K562 (cell line): ENCODE results near the gene ZKSCAN5. TPM values are rescaled to one million over a fixed set of nuclear protein-coding genes. Genes with fewer than 3 reads are reported as not detected.
A peak's percentile ranks its signal among the peaks of the same experiment; 100 is the strongest.

ENCODE experiments used
- BRD9 ChIP-seq: fragments of 450-650 bp; IDR thresholded peaks from 2 replicates; pipeline ENCODE4 v1.6.1; 2018; ENCODE audit warnings: low read depth; ENCODE audit not compliant: partially characterized antibody
- CEBPZ ChIP-seq: fragments of 150-350 bp; IDR thresholded peaks from 2 replicates; pipeline ENCODE4 v1.6.1; 2014; ENCODE audit warnings: low read depth, mild to moderate bottlenecking, low read length, borderline replicate concordance
- E2F5 ChIP-seq: sonication (generic); formaldehyde crosslinking; IDR thresholded peaks from 2 replicates; pipeline ENCODE4 v1.8.0; 2022; ENCODE audit warnings: mild to moderate bottlenecking, missing genetic modification reagents
- ETS2 ChIP-seq: IDR thresholded peaks from 2 replicates; pipeline ENCODE4 v1.6.1; 2016; ENCODE audit warnings: borderline replicate concordance, missing genetic modification characterization, mild to moderate bottlenecking, moderate library complexity, missing compliant biosample characterization; ENCODE audit not compliant: poor library complexity, severe bottlenecking
- GTF2A2 ChIP-seq: IDR thresholded peaks from 2 replicates; pipeline ENCODE4 v1.6.1; 2016; ENCODE audit warnings: mild to moderate bottlenecking, missing genetic modification characterization, missing compliant biosample characterization
- HLTF ChIP-seq: fragments of 450-650 bp; IDR thresholded peaks from 2 replicates; pipeline ENCODE4 v1.6.1; 2016
- MXD1 ChIP-seq: fragments of 250-450 bp; sonication (Bioruptor Pico); IDR thresholded peaks from 2 replicates; pipeline ENCODE4 v1.8.0; 2021; ENCODE audit warnings: borderline replicate concordance, mild to moderate bottlenecking, moderate library complexity; ENCODE audit not compliant: poor library complexity, severe bottlenecking
- NEUROD1 ChIP-seq: fragments of 150-350 bp; IDR thresholded peaks from 2 replicates; pipeline ENCODE4 v1.6.1; 2014; ENCODE audit warnings: borderline replicate concordance, low read length, low read depth; ENCODE audit not compliant: partially characterized antibody
- NKRF ChIP-seq: fragments of 450-650 bp; IDR thresholded peaks from 2 replicates; pipeline ENCODE4 v1.6.1; 2016; ENCODE audit warnings: borderline replicate concordance
- POU5F1 ChIP-seq: fragments of 150-350 bp; IDR thresholded peaks from 2 replicates; pipeline ENCODE4 v1.6.1; 2014; ENCODE audit warnings: borderline replicate concordance, low read length, low read depth, mild to moderate bottlenecking; ENCODE audit not compliant: partially characterized antibody
- RBM15 ChIP-seq: fragments of 200-400 bp; formaldehyde crosslinking; IDR thresholded peaks from 2 replicates; pipeline ENCODE4 v1.6.1; 2018; ENCODE audit warnings: mild to moderate bottlenecking, low read length, moderate library complexity; ENCODE audit not compliant: insufficient read depth
- SIN3A ChIP-seq, 2 experiments: fragments of 150-350 bp in 1 of 2; IDR thresholded peaks; 2 replicates each; pipeline ENCODE4 v1.6.1; 2011 to 2016; ENCODE audit warnings: borderline replicate concordance in 2 of 2, low read depth in 2 of 2, low read length in 2 of 2, mild to moderate bottlenecking in 2 of 2, moderate library complexity in 2 of 2; ENCODE audit not compliant: control insufficient read depth in 1 of 2
- SMAD3 ChIP-seq: fragments of 450-650 bp; formaldehyde crosslinking; conservative IDR thresholded peaks from 2 replicates; pipeline ENCODE4 v1.4.0; 2020; ENCODE audit warnings: mild to moderate bottlenecking
- SMARCE1 ChIP-seq: fragments of 450-650 bp; IDR thresholded peaks from 2 replicates; pipeline ENCODE4 v1.7.1; 2016; ENCODE audit warnings: mild to moderate bottlenecking
- SOX6 ChIP-seq: fragments of 450-650 bp; IDR thresholded peaks from 2 replicates; pipeline ENCODE4 v1.6.1; 2014; ENCODE audit warnings: mild to moderate bottlenecking
- ZNF23 ChIP-seq: fragments of 250-450 bp; sonication (Bioruptor Pico); IDR thresholded peaks from 2 replicates; pipeline ENCODE4 v1.4.0; 2020; ENCODE audit warnings: mild to moderate bottlenecking
- polyA plus RNA-seq, 8 experiments: library from polyadenylated mRNA; depleted of rRNA in 4 of 8; stranded (reverse) in 5 of 8; unstranded in 3 of 8; fragments of >200 nt; fragmentation: Nextera tagmentation in 2 of 8; fragmentation: Illumina TruSeq in 1 of 8; extraction: Ambion mirVana in 2 of 8; extraction: Trizol in 1 of 8; gene quantifications; 2 replicates each; pipeline versions ENCODE4 v1.2.1 to v1.2.3, GENCODE V29; 2011 to 2014; ENCODE audit warnings: inconsistent platforms in 1 of 8, missing spikeins in 1 of 8
- total RNA-seq, 7 experiments: library from RNA; depleted of rRNA in 6 of 7; stranded (reverse); fragments of >200 nt in 6 of 7; fragmentation: Illumina TruSeq in 2 of 7; extraction: Trizol in 2 of 7; gene quantifications; 2 replicates each; pipeline versions ENCODE4 v1.2.1 to v1.2.3, GENCODE V29; 2011 to 2021; ENCODE audit warnings: low replicate concordance in 1 of 7
- TF ChIP-seq, protein P1 (sequence below): fragments of 450-650 bp; IDR thresholded peaks from 2 replicates; pipeline ENCODE4 v1.6.1; 2014; ENCODE audit warnings: low read depth, mild to moderate bottlenecking, moderate library complexity, borderline replicate concordance
- TF ChIP-seq, protein P2 (sequence below): conservative IDR thresholded peaks from 2 replicates; pipeline ENCODE4 v1.6.1; 2011; ENCODE audit warnings: low read depth, mild to moderate bottlenecking, low read length; ENCODE audit not compliant: control insufficient read depth

Gene ZKSCAN5
- total and polyA plus RNA-seq, 9 of the 15 experiments (the other 6 are each of a cell fraction or from before 2014, with no cell fraction given) = 4.2 to 19.0 (median 15.0) TPM

DNA sequence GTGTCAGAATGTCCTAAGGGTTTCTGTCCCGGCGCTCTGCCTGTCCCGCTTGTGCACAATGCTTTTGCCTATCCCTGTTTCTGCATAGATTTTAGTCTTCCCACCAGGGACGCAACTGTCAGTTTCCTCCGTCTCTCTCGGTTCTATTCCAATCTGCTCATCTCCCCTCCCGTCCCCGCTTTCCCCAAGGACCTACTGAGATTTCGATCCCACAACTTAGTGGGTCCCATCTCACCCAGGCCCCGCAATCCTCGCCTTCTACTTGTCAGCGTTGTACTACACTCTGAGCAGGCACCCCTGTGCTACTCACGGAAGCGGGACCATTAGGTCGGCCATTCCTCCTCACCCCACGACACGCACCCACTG lies 53.5 kb downstream of the ZKSCAN5 start (continued):
- TF ChIP-seq CEBPZ = no peak
- TF ChIP-seq RBM15 = no peak
- TF ChIP-seq NEUROD1 = no peak
- no peak for TF ChIP-seq ETS2 (tag)
- no peak for TF ChIP-seq MXD1
- no peak for TF ChIP-seq SMAD3 (CRISPR knock-in tag)
- no peak for TF ChIP-seq SOX6
- TF ChIP-seq E2F5 (CRISPR knock-in tag) = no peak
- no peak for TF ChIP-seq SMARCE1
- TF ChIP-seq HLTF = peak; percentile 50; the same call in 1 of the 2 replicates
- TF ChIP-seq POU5F1 = no peak
- 0 out of 4 replicates have a peak, but pooled peaks of 1 of the 2 experiments have one; percentile 36 for TF ChIP-seq SIN3A (IDR thresholded peaks at IDR 0.05; ENCODE audit: borderline replicate concordance in 2 of 2, control insufficient read depth in 1 of 2, low read depth in 2 of 2, low read length in 2 of 2)
- TF ChIP-seq, protein P1, sequence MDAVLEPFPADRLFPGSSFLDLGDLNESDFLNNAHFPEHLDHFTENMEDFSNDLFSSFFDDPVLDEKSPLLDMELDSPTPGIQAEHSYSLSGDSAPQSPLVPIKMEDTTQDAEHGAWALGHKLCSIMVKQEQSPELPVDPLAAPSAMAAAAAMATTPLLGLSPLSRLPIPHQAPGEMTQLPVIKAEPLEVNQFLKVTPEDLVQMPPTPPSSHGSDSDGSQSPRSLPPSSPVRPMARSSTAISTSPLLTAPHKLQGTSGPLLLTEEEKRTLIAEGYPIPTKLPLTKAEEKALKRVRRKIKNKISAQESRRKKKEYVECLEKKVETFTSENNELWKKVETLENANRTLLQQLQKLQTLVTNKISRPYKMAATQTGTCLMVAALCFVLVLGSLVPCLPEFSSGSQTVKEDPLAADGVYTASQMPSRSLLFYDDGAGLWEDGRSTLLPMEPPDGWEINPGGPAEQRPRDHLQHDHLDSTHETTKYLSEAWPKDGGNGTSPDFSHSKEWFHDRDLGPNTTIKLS = no peak
- no peak for TF ChIP-seq ZNF23 (CRISPR knock-in tag)
- no peak for TF ChIP-seq BRD9
- TF ChIP-seq, protein P2, sequence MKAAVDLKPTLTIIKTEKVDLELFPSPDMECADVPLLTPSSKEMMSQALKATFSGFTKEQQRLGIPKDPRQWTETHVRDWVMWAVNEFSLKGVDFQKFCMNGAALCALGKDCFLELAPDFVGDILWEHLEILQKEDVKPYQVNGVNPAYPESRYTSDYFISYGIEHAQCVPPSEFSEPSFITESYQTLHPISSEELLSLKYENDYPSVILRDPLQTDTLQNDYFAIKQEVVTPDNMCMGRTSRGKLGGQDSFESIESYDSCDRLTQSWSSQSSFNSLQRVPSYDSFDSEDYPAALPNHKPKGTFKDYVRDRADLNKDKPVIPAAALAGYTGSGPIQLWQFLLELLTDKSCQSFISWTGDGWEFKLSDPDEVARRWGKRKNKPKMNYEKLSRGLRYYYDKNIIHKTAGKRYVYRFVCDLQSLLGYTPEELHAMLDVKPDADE = no peak
- peak; percentile 77 for TF ChIP-seq NKRF
- no peak for TF ChIP-seq GTF2A2 (tag)
